Neural cell (in vitro differentiated cells): ENCODE measurements around the gene HDAC5.

ENCODE experiments used
- CTCF ChIP-seq: fragments of 450-650 bp; IDR thresholded peaks from 2 replicates; pipeline ENCODE4 v1.5.1; 2014; ENCODE audit warnings: antibody characterized with exemption, mild to moderate bottlenecking, moderate library complexity; ENCODE audit not compliant: poor library complexity, severe bottlenecking
- EZH2 ChIP-seq: fragments of 200-600, 300-800 bp; shearing (Covaris generic), sonication (generic); IDR thresholded peaks from 2 replicates; pipeline ENCODE4 v1.6.1; 2014; ENCODE audit warnings: antibody characterized with exemption, low read length, borderline replicate concordance, mild to moderate bottlenecking; ENCODE audit not compliant: insufficient read depth, poor library complexity, severe bottlenecking
- POLR2AphosphoS5 ChIP-seq: IDR thresholded peaks from 2 replicates; pipeline ENCODE4 v1.6.1; 2012
- RAD21 ChIP-seq: fragments of 450-650 bp; conservative IDR thresholded peaks from 2 replicates; pipeline ENCODE4 v1.6.1; 2014; ENCODE audit warnings: antibody characterized with exemption, mild to moderate bottlenecking, moderate library complexity
- TAF1 ChIP-seq: IDR thresholded peaks from 2 replicates; pipeline ENCODE4 v1.6.1; 2012; ENCODE audit warnings: low read depth

- TF ChIP-seq POLR2AphosphoS5 (no peak), CTCF (no peak), EZH2 (no peak), TAF1 (no peak), RAD21 (no peak)
Measured at GRCh38 chr17:44077595-44077909, 45.9 kb downstream of the HDAC5 start.
